ENCODE data around the gene CHRDL2. TPM values are rescaled to one million over a fixed set of nuclear protein-coding genes. Genes with fewer than 3 reads are reported as not detected.

The CHRDL2 gene
- total RNA-seq, 1 donor from 2014 or later: not detected

- H3K4me3 Mint-ChIP-seq: no peak overlapping the region
- ChIA-PET POLR2A (no interaction called here), CTCF (no interaction called here)
- intact Hi-C loops (cut with micrococcal nuclease): no loop called here
- no peaks in the 10 kb centered on the region for H3K9me3 Mint-ChIP-seq
- peaks cover 16% of the 10 kb centered on the region for H3K36me3 Mint-ChIP-seq (ENCODE audit: low read depth)
- no peak for ATAC-seq (ENCODE audit: low read depth)
- TF ChIP-seq CTCF (IDR thresholded peaks at IDR 0.05): no peak
- no peaks in the 10 kb centered on the region for H3K4me1 Mint-ChIP-seq
- DNase-seq: no peak
- no peaks in the 10 kb centered on the region for H3K27me3 Mint-ChIP-seq
- H3K27ac Mint-ChIP-seq: no peak overlapping the region
These were observed 84.3 kb downstream of the CHRDL2 start for GRCh38 chr11:74646954-74647353.

Other genes with a start within 250 kb of the CHRDL2 start
- gene LIPT2, start 237.7 kb downstream of the CHRDL2 start, total RNA-seq: 4.1 and 5.4 TPM in 2 replicates
- 14.9 and 16.3 TPM in 2 replicates for gene POLD3, start 138.8 kb downstream of the CHRDL2 start, total RNA-seq
- gene RNF169, start 17.4 kb upstream of the CHRDL2 start, total RNA-seq: 20.4 and 22.2 TPM in 2 replicates
- 40.0 and 50.5 TPM in 2 replicates for gene XRRA1, start 217.7 kb upstream of the CHRDL2 start, total RNA-seq
- 129 and 138 TPM in 2 replicates for gene SPCS2, start 217.8 kb upstream of the CHRDL2 start, total RNA-seq